OCI-LY3 (cell line): ENCODE measurements around the gene PPDPF.

Experiments used
- H2AFZ ChIP-seq: fragments of 200-600, 300-600 bp; shearing (Covaris generic); 2 replicates; pipeline ENCODE4 v1.6.0; 2014; ENCODE audit warnings: antibody characterized with exemption, low read depth, low read length
- H3K27ac ChIP-seq: fragments of 200-600, 300-600 bp; sonication (generic); 2 replicates; pipeline ENCODE4 v1.5.1; 2014; ENCODE audit warnings: mild to moderate bottlenecking, low read length, moderate library complexity, mixed read lengths
- H3K27me3 ChIP-seq: fragments of 200-600, 300-600 bp; sonication (generic); 2 replicates; pipeline ENCODE4 v1.6.1; 2014; ENCODE audit warnings: low read depth, low read length, mixed read lengths
- H3K36me3 ChIP-seq: fragments of 200-600, 300-600 bp; sonication (generic); replicated peaks from 2 replicates; pipeline ENCODE3; 2014; ENCODE audit warnings: low read depth, low read length, mixed read lengths
- H3K4me1 ChIP-seq: fragments of 300-600, 200-600 bp; sonication (generic); 2 replicates; pipeline ENCODE4 v1.6.1; 2014; ENCODE audit warnings: low read length, mixed read lengths
- H3K4me2 ChIP-seq: fragments of 200-600, 300-600 bp; sonication (generic); 2 replicates; pipeline ENCODE4 v1.6.1; 2014; ENCODE audit warnings: low read length, mixed read lengths
- H3K4me3 ChIP-seq: fragments of 300-600, 200-600 bp; sonication (generic); 2 replicates; pipeline ENCODE4 v1.5.1; 2014; ENCODE audit warnings: antibody characterized with exemption, mild to moderate bottlenecking, low read length, moderate library complexity
- H3K79me2 ChIP-seq: fragments of 300-600, 200-600 bp; shearing (Covaris generic); 2 replicates; pipeline ENCODE4 v1.6.1; 2014; ENCODE audit warnings: mild to moderate bottlenecking, low read length, mixed read lengths
- H3K9ac ChIP-seq: fragments of 300-600, 200-600 bp; shearing (Covaris generic); 2 replicates; pipeline ENCODE4 v1.6.0; 2014; ENCODE audit warnings: mild to moderate bottlenecking, low read length, moderate library complexity
- H3K9me3 ChIP-seq: fragments of 200-600, 300-600 bp; shearing (Covaris generic); 2 replicates; pipeline ENCODE4 v1.6.1; 2014; ENCODE audit warnings: low read length, mixed read lengths; ENCODE audit not compliant: insufficient read depth
- H4K20me1 ChIP-seq: fragments of 200-600, 300-600 bp; sonication (generic); 2 replicates; pipeline ENCODE4 v1.6.1; 2016; ENCODE audit warnings: low read length, mixed read lengths; ENCODE audit not compliant: insufficient read depth
- EZH2phosphoT487 ChIP-seq: fragments of 200-600 bp; shearing (Covaris generic); IDR thresholded peaks from 2 replicates; pipeline ENCODE4 v1.6.1; 2018; ENCODE audit warnings: antibody characterized with exemption, mixed run types, low read depth
- TF ChIP-seq, protein P1 (sequence below): fragments of 200-600, 300-600 bp; sonication (generic); IDR thresholded peaks from 2 replicates; pipeline ENCODE4 v1.5.1; 2014; ENCODE audit warnings: antibody characterized with exemption, low read length, low read depth

Gene PPDPF

DNA sequence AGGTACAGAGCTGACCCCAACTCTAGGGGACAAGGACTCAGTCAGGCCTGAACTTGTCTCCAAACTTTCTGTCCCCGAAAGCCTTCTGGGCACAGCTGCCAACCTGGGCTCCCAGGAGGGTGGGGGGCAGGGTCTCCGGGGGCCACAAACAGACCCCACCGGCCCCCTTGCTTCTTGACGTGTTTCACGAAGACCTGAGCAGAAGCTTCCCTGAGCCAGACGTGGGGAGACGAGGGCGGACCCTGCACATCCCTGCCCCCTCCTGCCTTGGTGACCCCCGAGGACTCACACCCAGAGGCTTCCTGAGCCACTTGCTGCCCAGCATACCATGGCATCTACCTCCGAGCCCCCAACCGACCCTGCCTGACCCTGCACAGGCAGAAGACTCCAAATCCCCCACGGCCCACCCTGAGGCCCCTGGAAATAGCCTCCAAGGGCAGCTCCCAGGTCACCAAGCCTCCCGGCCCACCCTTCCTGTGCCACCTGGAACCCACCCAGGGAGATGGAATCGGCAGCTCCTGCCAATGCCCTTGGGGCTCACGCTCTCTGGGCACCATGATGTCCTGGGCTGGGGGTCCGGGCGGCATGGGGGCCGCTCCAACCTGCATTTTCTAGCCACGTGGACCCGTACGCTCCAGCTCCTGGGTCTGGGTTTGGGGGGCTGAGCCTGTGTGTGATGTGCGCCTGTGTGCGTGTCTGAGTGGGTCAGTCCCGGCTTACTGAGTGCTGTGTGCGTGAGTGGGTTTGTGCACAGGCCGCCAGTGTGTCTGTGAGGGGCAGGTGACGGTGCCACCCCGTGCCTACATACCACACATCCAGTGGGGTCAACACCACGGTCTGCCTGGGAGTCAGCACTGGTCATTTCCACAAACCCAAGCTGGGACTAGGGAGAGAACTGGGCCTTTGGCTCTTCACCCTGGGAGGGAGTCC is 19.1 kb downstream of the PPDPF start:
- Histone ChIP-seq H3K4me1 (peaks cover 30% of the 10 kb centered on the region), H3K27me3 (peaks cover 14% of the 10 kb centered on the region), H2AFZ (no peak overlapping the region), H3K9me3 (no peaks in the 10 kb centered on the region), H3K79me2 (no peaks in the 10 kb centered on the region), H3K27ac (no peak overlapping the region), H3K36me3 (no peaks in the 10 kb centered on the region), H4K20me1 (no peaks in the 10 kb centered on the region), H3K4me3 (no peak overlapping the region), H3K9ac (no peak overlapping the region), H3K4me2 (no peak overlapping the region)
- TF ChIP-seq, protein P1, sequence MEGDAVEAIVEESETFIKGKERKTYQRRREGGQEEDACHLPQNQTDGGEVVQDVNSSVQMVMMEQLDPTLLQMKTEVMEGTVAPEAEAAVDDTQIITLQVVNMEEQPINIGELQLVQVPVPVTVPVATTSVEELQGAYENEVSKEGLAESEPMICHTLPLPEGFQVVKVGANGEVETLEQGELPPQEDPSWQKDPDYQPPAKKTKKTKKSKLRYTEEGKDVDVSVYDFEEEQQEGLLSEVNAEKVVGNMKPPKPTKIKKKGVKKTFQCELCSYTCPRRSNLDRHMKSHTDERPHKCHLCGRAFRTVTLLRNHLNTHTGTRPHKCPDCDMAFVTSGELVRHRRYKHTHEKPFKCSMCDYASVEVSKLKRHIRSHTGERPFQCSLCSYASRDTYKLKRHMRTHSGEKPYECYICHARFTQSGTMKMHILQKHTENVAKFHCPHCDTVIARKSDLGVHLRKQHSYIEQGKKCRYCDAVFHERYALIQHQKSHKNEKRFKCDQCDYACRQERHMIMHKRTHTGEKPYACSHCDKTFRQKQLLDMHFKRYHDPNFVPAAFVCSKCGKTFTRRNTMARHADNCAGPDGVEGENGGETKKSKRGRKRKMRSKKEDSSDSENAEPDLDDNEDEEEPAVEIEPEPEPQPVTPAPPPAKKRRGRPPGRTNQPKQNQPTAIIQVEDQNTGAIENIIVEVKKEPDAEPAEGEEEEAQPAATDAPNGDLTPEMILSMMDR = no peak
- TF ChIP-seq EZH2phosphoT487 = no peak

GRCh38 chr20:63540417-63541186 is 20.0 kb downstream of the PPDPF start:
- Histone ChIP-seq H2AFZ (no peak overlapping the region), H3K9ac (no peak overlapping the region), H4K20me1 (no peaks in the 10 kb centered on the region), H3K27ac (no peak overlapping the region), H3K36me3 (no peaks in the 10 kb centered on the region), H3K4me2 (no peak overlapping the region), H3K9me3 (no peaks in the 10 kb centered on the region), H3K27me3 (peaks cover 23% of the 10 kb centered on the region), H3K4me3 (no peak overlapping the region), H3K79me2 (no peaks in the 10 kb centered on the region), H3K4me1 (peaks cover 30% of the 10 kb centered on the region)
- no peak for TF ChIP-seq EZH2phosphoT487
- TF ChIP-seq, protein P1 = no peak

GRCh38 chr20:63541371-63541770 is 20.8 kb downstream of the PPDPF start:
- Histone ChIP-seq H2AFZ (no peak overlapping the region), H3K79me2 (no peaks in the 10 kb centered on the region), H3K4me2 (no peak overlapping the region), H4K20me1 (no peaks in the 10 kb centered on the region; the same call in 1 of the 2 replicates), H3K9ac (no peak overlapping the region), H3K27me3 (peaks cover 31% of the 10 kb centered on the region), H3K4me3 (no peak overlapping the region), H3K4me1 (peaks cover 27% of the 10 kb centered on the region), H3K27ac (no peak overlapping the region), H3K36me3 (no peaks in the 10 kb centered on the region), H3K9me3 (no peaks in the 10 kb centered on the region)
- TF ChIP-seq, protein P1 = no peak
- TF ChIP-seq EZH2phosphoT487 = no peak

DNA sequence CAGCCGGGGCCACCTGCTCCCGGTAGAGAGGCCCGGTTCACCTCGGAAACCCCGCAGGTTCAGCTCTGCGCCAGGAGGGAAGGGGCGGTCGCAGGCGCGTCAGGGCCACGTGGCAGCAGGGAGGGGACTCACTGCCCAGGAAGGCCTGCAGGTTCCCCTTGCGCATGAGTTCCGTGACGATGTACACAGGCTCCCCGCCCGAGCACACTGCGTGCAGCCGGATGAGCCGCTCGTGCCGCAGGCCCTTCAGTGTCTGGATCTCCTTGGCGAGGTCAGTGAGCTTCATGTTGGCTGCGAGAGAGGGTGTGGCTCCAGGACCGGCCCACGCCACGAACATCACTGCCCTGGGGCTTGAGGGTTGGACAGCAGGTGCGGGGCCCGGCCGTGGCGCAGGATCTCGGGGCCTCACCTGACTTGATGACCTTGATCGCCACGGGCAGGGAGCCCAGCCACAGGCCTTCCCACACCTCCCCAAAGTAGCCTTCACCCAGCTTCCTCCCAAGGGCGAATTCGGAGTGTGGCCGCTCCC is 21.5 kb downstream of the PPDPF start:
- H3K27me3 ChIP-seq = peaks cover 35% of the 10 kb centered on the region
- peaks cover 20% of the 10 kb centered on the region for H3K4me1 ChIP-seq
- no peak overlapping the region for H3K4me3 ChIP-seq
- TF ChIP-seq EZH2phosphoT487 = no peak
- TF ChIP-seq, protein P1 = no peak
- H3K36me3 ChIP-seq = no peaks in the 10 kb centered on the region
- no peak overlapping the region for H3K9ac ChIP-seq
- no peaks in the 10 kb centered on the region for H3K9me3 ChIP-seq
- no peaks in the 10 kb centered on the region; the same call in 1 of the 2 replicates for H4K20me1 ChIP-seq
- peak overlapping the region; percentile 16; the same call in 1 of the 2 replicates for H3K4me2 ChIP-seq
- H3K27ac ChIP-seq = no peak overlapping the region
- H3K79me2 ChIP-seq = no peaks in the 10 kb centered on the region
- H2AFZ ChIP-seq = no peak overlapping the region
